HG03442 (cell line): ENCODE results near the gene SMCHD1.
"Not testable (repeated sequence)": the region's sequence is repeated elsewhere in the genome, so short reads cannot be mapped to it uniquely, and the experiment has no call there.

ENCODE experiments used
- ATAC-seq: cut with Tn5 transposase; IDR thresholded peaks from one replicate; pipeline ENCODE4 v1.9.1; 2021; ENCODE audit warnings: mild to moderate bottlenecking, moderate library complexity; ENCODE audit not compliant: unreplicated experiment

SMCHD1 gene

GRCh38 chr18:2811416-2811815, 155.9 kb downstream of the SMCHD1 start:
- ATAC-seq: no peak

DNA sequence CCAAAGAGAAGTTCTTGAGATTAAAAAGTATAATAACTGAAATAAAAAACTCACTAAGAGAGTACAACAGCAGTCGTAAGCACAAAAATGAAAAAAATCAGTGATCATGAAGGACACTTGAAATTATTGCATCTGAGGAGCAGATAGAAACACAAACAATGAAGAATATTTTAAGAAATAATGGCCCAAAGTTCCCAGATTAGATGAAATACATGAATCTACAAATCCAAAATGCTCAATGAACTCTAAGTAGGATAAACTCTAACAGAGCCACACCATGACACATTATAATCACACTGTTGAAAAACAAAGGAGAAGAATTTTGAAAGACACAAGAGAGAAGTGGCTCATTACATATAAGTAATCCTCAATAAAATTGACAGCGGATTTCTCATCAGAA, 159.4 kb downstream of the SMCHD1 start:
- ATAC-seq: no peak

- no peak for ATAC-seq
Measured at GRCh38 chr18:2818281-2818680, 162.8 kb downstream of the SMCHD1 start.

DNA sequence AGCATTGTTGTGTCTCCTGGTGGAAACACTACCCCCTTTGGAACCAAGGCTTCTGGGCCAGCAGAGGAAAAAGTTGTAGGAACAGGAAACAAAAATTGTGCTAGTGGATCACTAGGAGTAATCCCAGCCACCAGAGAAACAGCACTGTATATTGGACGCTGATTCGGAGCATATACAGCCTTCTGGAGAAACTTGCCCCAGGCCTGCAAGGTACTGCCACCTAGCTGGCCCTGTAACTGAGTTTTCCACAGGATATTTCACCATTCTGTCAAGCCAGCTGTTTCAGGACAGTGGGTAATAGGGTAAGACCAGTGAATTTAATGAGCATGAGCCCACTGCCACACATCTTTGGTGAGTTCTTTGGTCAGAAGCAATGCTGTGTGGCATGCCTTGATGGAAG, 166.2 kb downstream of the SMCHD1 start:
- ATAC-seq: no peak

DNA sequence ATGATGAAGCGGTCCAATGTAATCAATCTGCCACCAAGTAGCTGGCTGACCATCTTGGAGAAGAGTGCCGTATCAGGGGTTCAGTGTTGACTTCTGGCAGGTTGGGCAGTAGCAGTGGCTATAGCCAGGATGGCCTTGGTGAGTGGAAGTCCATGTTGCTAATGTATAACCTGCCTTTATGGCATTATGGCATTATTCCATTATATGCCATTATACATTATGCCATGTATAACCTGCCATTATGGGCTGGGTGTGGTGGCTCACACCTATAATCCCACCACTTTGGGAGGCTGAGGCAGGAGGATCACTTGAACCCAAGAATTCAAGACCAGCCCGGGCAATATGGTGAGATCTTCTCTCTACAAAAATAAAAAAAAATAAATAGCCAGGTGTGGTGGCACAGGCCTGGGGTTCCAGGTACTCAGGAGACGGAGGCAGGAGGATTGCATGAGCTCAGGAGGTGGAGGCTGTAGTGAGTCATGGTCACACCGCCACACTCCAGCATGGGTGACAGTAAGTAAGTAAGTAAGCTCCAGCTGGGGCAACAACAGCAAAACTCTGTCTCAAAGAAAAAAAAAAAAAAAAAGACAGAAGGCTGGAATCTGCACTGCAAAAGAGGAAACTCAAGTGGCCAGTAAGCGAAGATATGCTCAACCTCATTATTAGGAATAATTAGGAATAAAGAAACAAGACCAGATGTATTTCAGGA, 166.8 kb downstream of the SMCHD1 start:
- no peak for ATAC-seq

GRCh38 chr18:2823202-2823601, 167.7 kb downstream of the SMCHD1 start:
- no peak for ATAC-seq

DNA sequence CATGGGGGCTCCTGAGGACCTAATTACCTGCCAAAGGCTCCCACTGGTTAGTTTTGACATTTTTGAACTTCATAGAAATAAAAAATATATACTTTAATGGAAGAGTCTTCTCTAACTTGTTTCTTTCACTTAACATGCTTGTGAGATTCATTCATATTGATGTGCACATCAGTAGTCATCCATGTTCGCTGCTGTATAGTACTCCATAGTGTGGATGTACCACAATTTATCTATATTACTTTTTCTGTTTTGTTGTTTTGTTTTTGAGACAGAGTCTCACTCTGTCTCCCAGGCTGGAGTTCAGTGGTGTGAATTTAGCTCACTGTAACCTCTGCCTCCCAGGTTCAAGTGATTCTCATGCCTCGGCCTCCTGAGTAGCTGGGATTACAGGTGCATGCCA, 168.4 kb downstream of the SMCHD1 start:
- no peak for ATAC-seq

- no peak for ATAC-seq
Measured at GRCh38 chr18:2824865-2825264, 169.3 kb downstream of the SMCHD1 start.

DNA sequence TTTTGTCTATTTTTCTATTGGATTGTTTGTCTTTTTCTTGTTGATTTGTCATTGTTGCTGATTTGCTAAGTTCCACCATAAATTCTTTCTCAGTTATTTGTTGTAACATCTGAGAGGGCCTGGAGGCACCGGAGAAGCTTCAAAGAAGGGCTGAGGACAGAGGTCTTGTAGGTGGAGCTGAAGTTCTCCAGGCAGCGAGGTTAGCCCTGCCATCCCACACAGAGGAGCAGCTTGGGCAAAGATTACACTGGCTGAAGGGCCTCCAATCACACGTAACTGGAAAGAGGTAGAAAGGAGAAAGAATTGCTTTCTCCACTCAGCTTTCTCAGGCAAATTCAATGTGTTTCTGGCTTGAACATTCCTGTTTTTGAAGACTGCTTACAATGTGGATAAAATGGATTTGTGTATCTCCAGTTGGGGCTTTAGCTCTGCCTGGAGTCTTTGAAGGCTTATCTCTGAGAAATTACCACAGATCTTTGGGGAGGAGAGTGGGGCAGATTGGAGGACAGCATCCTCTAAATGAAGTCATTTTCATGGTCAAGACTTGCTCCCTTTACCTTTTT, 170.2 kb downstream of the SMCHD1 start:
- no peak for ATAC-seq

DNA sequence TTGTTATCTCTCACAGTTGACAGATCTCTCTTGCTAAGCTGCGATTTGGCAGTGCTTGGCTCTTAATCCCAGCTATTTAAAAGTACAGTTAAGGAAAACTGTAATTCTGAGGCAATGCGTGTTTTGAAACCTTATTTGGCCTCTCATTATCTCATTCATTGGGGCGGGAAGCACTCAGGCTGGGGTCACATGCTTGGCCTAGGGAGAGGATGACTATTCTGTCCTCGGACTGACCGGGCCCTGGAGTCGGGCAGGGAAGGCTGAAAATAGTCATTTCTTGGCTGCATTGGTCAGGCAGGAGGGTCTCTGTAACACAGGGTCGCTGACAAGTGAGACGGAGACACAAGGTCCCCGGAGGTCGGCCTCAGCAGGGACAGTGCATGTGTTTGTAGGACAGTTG, 171.1 kb downstream of the SMCHD1 start:
- ATAC-seq: no peak

GRCh38 chr18:2827061-2827460, 171.5 kb downstream of the SMCHD1 start:
- ATAC-seq: no peak

DNA sequence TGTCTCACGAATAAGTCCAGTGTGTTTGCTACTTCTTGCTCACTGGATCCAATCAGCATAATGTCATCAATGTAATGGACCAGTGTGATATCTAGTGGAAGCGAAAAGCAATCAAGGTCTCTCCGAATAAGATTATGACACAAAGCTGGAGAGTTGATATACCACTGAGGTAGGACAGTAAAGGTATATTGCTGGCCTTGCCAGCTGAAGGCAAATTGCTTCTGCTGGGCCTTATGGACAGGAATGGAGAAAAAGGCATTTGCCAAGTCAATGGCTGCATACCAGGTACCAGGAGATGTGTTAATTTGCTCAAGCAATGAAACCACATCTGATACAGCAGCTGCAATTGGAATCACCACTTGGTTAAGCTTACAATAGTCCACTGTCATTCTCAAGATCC, 180.6 kb downstream of the SMCHD1 start:
- ATAC-seq: not testable (repeated sequence)

DNA sequence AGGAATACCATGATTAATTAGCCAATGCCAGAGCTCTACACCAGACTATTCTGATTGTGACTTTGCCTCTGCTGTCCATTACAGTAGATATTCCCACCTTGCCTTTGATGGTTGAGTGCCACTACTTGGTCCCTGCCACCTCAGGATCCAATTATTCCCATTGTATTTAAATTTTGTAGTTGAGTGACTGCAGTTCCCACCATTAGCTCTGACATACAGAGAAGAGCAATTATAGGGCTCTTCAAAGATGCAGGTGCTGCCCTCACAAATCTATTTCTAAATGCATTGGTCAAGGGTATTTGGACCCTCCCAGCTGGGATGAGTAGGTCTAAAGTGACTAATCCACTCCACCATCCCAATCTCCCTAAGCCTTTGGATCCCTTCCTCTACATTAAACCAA, 181.8 kb downstream of the SMCHD1 start:
- not testable (repeated sequence) for ATAC-seq

- ATAC-seq: no peak
Measured at GRCh38 chr18:2839202-2839601, 183.7 kb downstream of the SMCHD1 start.

DNA sequence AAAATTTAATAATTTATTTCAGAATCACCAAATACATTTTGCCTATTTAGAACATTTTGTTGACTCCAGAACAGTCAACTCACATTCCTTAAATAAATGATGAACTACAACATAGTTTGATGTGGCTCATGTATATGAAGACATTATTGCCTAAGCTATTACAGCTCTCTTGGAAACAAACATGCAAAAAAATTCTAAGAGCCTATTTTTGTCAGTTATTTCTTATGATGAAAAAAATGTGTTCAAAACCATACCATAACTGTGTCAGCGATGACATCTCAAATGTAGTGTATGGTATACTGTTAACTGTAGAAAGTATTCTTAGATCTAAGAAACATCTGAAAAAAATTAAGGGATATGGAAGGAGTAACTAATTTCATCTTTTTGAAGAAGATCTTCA, 185.0 kb downstream of the SMCHD1 start:
- no peak for ATAC-seq

- ATAC-seq: no peak
Measured at GRCh38 chr18:2843146-2843545, 187.6 kb downstream of the SMCHD1 start.

DNA sequence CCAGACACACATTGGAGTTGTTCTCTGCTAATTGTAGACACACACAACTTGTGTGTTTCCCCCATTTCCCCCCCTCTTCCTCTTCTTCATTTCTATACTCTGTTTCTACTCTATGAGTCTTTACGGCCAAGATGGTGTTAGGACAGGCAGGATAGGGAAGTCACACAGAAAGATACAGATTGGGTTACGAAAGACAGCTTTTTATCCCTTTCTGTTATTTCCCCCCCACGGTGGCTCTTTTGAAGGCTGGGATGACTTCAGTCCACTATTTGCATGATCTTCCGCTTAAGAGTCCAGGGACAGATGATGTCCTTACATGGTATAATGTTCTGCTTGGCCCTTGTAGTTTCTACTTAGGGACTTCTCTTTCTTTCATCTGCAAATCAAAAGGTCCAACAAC, 189.6 kb downstream of the SMCHD1 start:
- ATAC-seq: no peak

GRCh38 chr18:2846636-2847316, 191.2 kb downstream of the SMCHD1 start, which contains the start of gene EMILIN2:
Gene EMILIN2 (plus strand): TSS chr18:2847006. CDS start chr18:2847189, 183 bp downstream.
- ATAC-seq: no peak

GRCh38 chr18:2847317-2848246, 192.1 kb downstream of the SMCHD1 start:
- ATAC-seq: no peak

DNA sequence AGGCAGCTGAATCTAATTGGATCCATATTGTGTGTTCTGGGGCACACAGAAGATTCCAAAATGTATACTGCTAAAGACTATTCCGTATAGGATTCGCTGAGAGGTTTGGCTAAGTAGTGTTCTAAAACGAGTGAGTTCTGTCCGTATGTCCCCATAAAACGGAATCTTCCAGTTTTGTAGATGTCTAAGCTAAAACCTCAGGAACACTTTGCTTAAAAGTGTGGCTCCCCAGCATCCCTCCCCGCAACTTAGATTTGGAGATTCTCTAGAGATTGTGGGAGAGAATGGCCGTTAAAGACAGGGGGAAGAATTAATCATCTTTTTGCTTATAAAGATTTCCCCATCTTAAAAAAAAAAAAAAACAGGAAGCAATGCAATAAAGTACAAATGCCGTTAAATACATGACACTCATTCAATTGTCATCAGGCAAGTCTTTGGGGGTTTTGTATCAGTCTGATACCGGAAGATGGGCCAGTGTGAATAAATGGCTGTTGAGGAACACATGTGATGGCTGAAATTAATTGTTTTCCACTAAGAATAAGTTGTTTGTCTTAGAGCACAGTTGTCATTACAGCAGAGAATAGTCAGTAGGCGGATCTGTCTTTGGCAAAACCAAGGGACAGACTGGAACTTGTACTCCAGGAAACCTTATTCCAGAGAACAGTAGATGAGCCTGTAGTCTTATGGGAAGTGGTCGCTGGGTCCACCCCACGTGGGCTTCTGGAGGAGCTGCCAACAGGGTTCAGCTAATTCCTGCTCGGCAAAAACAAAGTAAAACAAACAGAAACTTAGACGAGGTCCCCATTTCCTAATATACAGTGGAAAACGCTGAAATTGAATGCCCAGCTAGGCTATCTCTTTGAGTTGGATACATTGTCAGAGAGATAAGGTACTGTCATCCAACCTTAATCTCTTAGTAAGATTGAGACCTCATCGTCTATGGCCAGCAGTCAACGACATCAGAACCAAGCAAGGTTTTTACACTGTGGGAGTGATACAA, 193.0 kb downstream of the SMCHD1 start:
- ATAC-seq: no peak
